Activated B cell treated with CpG ODN at 0.5 μM for 24 hours (primary cell): ENCODE data around the gene ZNF804B. TPM values are rescaled to one million over a fixed set of nuclear protein-coding genes. Genes with fewer than 3 reads are reported as not detected.

Experiments
- ATAC-seq: fragments of 200-7000 bp; cut with Tn5 transposase; one replicate; pipeline ENCODE4 v1.10.0; 2021; ENCODE audit warnings: low read depth, mild to moderate bottlenecking, moderate library complexity
- CTCF ChIA-PET: fragments of 350-600 bp; sonication (Branson Sonifier 250); formaldehyde crosslinking; loops from one replicate; lab custom pipeline; 2021; ENCODE audit warnings: antibody characterized with exemption; lab: Charles Lee
- POLR2A ChIA-PET: fragments of 350-600 bp; sonication (Branson Sonifier 250); formaldehyde crosslinking; loops from one replicate; lab custom pipeline; 2021; ENCODE audit warnings: antibody characterized with exemption; lab: Charles Lee
- DNase-seq: peaks from one replicate; pipeline ENCODE4 v3.0.0; 2022
- H3K27ac Mint-ChIP-seq: one replicate; pipeline ENCODE4 v1.8.0; 2020; ENCODE audit warnings: mixed read lengths
- H3K27me3 Mint-ChIP-seq: one replicate; pipeline ENCODE4 v1.8.0; 2021; ENCODE audit warnings: mixed read lengths
- H3K36me3 Mint-ChIP-seq: one replicate; pipeline ENCODE4 v1.8.0; 2021; ENCODE audit warnings: low read depth, mixed read lengths
- H3K4me1 Mint-ChIP-seq: one replicate; pipeline ENCODE4 v1.8.0; 2021; ENCODE audit warnings: mixed read lengths
- H3K4me3 Mint-ChIP-seq: one replicate; pipeline ENCODE4 v1.8.0; 2020; ENCODE audit warnings: mild to moderate bottlenecking, mixed read lengths
- H3K9me3 Mint-ChIP-seq: one replicate; pipeline ENCODE4 v1.8.0; 2020; ENCODE audit warnings: mixed read lengths
- intact Hi-C: fragments of 100-400 bp; cut with micrococcal nuclease; formaldehyde crosslinking; loops from one replicate; pipeline ENCODE4 v1.15.1; 2024
- total RNA-seq: library from RNA; stranded (reverse); gene quantifications from 2 replicates; pipeline ENCODE4 v1.2.3, GENCODE V29; 2022
- TF ChIP-seq, protein P1 (sequence below): fragments of 200-600 bp; IDR thresholded peaks from one replicate; pipeline ENCODE4 v1.8.0; 2022; ENCODE audit warnings: antibody characterized with exemption, mild to moderate bottlenecking

Gene ZNF804B
- total RNA-seq, 1 donor from 2014 or later, result not detected

DNA sequence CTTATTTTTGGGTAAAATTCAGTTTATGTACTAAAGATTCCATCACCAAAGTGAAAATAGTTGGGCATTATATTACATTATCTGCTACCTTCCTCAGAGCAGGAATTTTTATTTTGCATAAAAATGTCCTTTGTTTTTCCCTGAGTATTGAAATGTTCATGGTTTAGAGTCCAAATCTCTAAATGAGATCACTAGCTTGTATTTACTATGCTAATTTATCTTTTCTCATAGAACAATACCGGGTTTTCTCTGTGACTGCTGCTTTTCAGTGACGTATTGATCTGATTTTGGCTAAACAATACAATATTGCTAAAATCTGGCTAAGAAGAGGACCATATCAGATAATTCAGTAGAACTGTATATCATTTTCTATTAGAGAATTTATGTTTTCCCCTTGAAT, 125.6 kb downstream of the ZNF804B start:
- DNase-seq (no peak), ATAC-seq (no peak)
- POLR2A ChIA-PET, result no interaction called here
- H3K27me3 Mint-ChIP-seq, result no peaks in the 10 kb centered on the region
- peaks cover 4% of the 10 kb centered on the region for H3K9me3 Mint-ChIP-seq
- H3K4me1 Mint-ChIP-seq, result no peaks in the 10 kb centered on the region
- no peaks in the 10 kb centered on the region for H3K36me3 Mint-ChIP-seq
- intact Hi-C loops, result no loop called here
- CTCF ChIA-PET, result no interaction called here
- no peak overlapping the region for H3K27ac Mint-ChIP-seq
- TF ChIP-seq, protein P1, sequence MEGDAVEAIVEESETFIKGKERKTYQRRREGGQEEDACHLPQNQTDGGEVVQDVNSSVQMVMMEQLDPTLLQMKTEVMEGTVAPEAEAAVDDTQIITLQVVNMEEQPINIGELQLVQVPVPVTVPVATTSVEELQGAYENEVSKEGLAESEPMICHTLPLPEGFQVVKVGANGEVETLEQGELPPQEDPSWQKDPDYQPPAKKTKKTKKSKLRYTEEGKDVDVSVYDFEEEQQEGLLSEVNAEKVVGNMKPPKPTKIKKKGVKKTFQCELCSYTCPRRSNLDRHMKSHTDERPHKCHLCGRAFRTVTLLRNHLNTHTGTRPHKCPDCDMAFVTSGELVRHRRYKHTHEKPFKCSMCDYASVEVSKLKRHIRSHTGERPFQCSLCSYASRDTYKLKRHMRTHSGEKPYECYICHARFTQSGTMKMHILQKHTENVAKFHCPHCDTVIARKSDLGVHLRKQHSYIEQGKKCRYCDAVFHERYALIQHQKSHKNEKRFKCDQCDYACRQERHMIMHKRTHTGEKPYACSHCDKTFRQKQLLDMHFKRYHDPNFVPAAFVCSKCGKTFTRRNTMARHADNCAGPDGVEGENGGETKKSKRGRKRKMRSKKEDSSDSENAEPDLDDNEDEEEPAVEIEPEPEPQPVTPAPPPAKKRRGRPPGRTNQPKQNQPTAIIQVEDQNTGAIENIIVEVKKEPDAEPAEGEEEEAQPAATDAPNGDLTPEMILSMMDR, result no peak
- no peak overlapping the region for H3K4me3 Mint-ChIP-seq

DNA sequence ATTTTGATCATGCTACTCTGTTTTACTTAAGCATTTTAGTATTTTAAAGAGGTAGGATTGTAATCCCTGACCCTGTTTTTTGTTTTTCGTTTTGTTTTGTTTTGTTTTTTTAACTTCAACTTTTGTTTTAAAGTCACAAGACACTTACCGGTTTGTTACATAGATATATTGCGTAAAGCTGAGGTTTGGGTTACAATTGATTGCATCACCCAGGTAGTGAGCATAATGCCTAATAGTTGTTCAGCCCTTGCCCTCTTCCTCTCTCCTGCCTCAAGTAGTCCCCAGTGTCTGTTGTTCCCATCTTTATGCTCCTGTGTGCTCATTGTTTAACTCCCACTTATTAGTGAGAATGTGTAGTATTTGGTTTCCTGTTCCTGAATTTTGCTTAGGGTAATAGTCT, 129.2 kb downstream of the ZNF804B start:
- CTCF ChIA-PET, result no interaction called here

DNA sequence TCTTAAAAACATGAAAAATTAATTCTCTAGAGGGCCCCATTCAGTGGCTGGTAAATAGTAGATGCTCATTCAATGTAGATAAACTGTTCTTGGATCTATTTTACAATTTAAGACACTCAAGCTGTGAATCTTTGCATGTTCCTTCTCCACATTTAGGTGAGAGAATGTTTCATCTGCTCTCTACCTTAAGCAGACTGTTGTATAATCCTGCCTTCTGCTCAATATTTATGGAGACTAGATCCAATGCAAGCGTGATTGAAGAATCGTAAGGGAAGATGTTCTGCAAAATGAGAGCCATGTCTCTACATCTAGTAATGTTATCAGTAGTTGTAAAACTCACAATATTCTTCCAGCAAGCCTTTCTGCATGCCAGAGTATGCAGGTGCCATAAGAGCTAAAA, 151.0 kb downstream of the ZNF804B start:
- ATAC-seq, result no peak
- no peak for DNase-seq
- Mint-ChIP-seq H3K4me3 (no peak overlapping the region), H3K27ac (no peak overlapping the region), H3K36me3 (no peaks in the 10 kb centered on the region), H3K27me3 (no peaks in the 10 kb centered on the region), H3K4me1 (no peaks in the 10 kb centered on the region), H3K9me3 (peaks cover 3% of the 10 kb centered on the region)
- intact Hi-C loops, result no loop called here
- TF ChIP-seq, protein P1, result no peak
- ChIA-PET POLR2A (no interaction called here), CTCF (no interaction called here)

More for the DNA sequence above, 129.2 kb downstream of the ZNF804B start:
- Mint-ChIP-seq H3K9me3 (peaks cover 6% of the 10 kb centered on the region), H3K36me3 (no peaks in the 10 kb centered on the region), H3K4me3 (no peak overlapping the region), H3K27ac (no peak overlapping the region), H3K4me1 (no peaks in the 10 kb centered on the region), H3K27me3 (no peaks in the 10 kb centered on the region)
- POLR2A ChIA-PET, result no interaction called here
- intact Hi-C loops, result no loop called here
- TF ChIP-seq, protein P1, result no peak
- no peak for ATAC-seq
- DNase-seq, result no peak

DNA sequence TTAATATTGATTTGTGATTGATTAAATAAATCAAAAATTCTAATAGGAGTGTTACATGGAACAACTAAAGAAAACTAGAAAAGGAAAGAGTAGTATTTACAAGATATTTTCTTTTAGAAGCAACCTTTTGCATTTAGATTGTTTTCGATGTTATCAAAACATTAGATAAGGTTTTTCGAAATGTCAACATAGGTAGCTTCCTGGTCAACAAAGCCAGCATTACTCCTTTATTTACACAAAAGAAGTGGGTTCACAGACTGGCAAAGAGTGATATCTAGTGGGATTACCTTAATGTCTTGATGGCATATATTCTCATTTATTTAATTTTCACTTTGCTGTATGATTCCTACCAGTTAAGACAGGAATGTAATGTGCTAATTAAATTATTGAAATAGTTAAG, 153.4 kb downstream of the ZNF804B start:
- CTCF ChIA-PET, result no interaction called here
- intact Hi-C loops, result no loop called here
- DNase-seq, result no peak
- H3K36me3 Mint-ChIP-seq, result no peaks in the 10 kb centered on the region
- H3K4me3 Mint-ChIP-seq, result no peak overlapping the region
- no peak overlapping the region for H3K27ac Mint-ChIP-seq
- TF ChIP-seq, protein P1, result no peak
- no peaks in the 10 kb centered on the region for H3K27me3 Mint-ChIP-seq
- no peaks in the 10 kb centered on the region for H3K9me3 Mint-ChIP-seq
- H3K4me1 Mint-ChIP-seq, result no peaks in the 10 kb centered on the region
- POLR2A ChIA-PET, result no interaction called here
- ATAC-seq, result no peak

DNA sequence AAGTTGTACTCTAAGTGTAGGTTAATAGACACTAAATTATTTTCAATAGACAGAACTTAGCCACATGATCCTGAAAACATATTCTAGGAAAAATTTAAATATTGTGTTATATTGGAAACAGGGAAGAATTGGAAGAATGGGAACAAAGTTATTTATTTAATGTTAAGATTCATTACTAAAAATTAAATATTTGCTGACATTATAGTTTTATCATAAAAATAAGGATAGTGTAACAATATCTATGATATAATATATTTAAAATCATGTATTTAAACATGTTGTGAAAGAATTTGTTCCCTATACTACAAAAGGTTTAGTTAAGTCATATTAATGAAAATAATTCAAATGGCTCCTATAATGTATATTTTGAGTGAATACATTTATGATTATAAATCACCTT, 156.1 kb downstream of the ZNF804B start:
- no peak overlapping the region for H3K4me3 Mint-ChIP-seq
- no peaks in the 10 kb centered on the region for H3K9me3 Mint-ChIP-seq
- H3K36me3 Mint-ChIP-seq, result no peaks in the 10 kb centered on the region
- no peaks in the 10 kb centered on the region for H3K27me3 Mint-ChIP-seq
- no peak overlapping the region for H3K27ac Mint-ChIP-seq
- CTCF ChIA-PET, result no interaction called here
- intact Hi-C loops, result no loop called here
- TF ChIP-seq, protein P1, result no peak
- no peaks in the 10 kb centered on the region for H3K4me1 Mint-ChIP-seq
- ATAC-seq (no peak), DNase-seq (no peak)
- POLR2A ChIA-PET, result no interaction called here
